ENCODE results near the gene CDKN2A. TPM values are rescaled to one million over a fixed set of nuclear protein-coding genes. Genes with fewer than 3 reads are reported as not detected.

CDKN2A gene
- total and polyA plus RNA-seq, 3 donors from 2014 or later, result 12.9 to 67.5 (median 20.4) TPM

- WGBS, 2 donors, result 83 to 89% methylated on average over 3 of the region's 3 CpGs
- Histone ChIP-seq H3K27ac (no peak overlapping the region), H3K4me1 (no peaks in the 10 kb centered on the region), H3K27me3 (no peaks in the 10 kb centered on the region), H3K9me3 (no peaks in the 10 kb centered on the region), H3K4me3 (no peak overlapping the region), H3K36me3 (ENCODE audit: low read depth, missing control alignments) (no peaks in the 10 kb centered on the region)
- TF ChIP-seq, protein P1, sequence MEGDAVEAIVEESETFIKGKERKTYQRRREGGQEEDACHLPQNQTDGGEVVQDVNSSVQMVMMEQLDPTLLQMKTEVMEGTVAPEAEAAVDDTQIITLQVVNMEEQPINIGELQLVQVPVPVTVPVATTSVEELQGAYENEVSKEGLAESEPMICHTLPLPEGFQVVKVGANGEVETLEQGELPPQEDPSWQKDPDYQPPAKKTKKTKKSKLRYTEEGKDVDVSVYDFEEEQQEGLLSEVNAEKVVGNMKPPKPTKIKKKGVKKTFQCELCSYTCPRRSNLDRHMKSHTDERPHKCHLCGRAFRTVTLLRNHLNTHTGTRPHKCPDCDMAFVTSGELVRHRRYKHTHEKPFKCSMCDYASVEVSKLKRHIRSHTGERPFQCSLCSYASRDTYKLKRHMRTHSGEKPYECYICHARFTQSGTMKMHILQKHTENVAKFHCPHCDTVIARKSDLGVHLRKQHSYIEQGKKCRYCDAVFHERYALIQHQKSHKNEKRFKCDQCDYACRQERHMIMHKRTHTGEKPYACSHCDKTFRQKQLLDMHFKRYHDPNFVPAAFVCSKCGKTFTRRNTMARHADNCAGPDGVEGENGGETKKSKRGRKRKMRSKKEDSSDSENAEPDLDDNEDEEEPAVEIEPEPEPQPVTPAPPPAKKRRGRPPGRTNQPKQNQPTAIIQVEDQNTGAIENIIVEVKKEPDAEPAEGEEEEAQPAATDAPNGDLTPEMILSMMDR (IDR thresholded peaks at IDR 0.05), result no peak
- no peak for TF ChIP-seq POLR2A (IDR thresholded peaks at IDR 0.05)
- no peak for DNase-seq
- intact Hi-C loops (cut with DNase I; ENCODE audit: low total_unique reads), result no loop called here
Measured at GRCh38 chr9:22039258-22039657, 45.1 kb upstream of the CDKN2A start.

GRCh38 chr9:22037954-22038690 is 43.9 kb upstream of the CDKN2A start:
- DNase-seq, result no peak
- no peak overlapping the region for H3K4me3 ChIP-seq
- H3K4me1 ChIP-seq, result no peaks in the 10 kb centered on the region

DNA sequence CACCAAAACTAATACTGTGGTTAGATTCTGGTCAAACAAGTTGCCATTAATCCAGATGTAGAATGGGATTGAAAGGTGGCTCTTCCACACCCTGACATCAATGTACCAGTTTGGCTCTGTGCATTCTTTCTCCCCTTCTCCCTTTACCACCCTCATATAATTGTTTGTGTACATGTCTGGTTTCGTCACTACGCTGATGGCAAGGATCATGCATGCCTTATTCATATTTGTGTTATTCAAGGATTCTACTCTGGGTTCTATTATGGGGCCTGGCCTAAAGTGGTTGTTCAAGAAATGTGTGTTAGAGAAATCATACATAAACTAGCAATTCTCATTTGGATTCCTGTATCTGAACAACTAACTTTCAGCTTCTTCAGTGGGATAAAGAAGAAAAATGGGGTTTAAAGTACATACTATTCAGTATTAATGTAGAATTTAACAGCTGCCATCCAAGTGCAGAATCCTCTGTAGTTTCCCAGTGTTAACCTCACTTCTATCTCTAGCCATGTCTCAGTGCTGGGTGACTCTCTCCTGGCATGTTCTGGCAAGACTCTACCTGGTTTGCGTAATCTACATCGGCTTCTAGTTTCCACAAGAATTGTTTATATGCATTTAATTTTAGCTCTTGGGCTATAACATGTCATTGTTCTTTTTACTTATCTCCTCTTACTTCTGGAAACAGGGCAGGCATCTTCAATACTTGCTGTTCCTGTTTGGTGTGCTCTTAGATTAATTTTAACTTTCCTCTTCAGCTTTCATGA is 42.9 kb upstream of the CDKN2A start:
- Histone ChIP-seq H3K4me1 (no peaks in the 10 kb centered on the region), H3K36me3 (ENCODE audit: low read depth, missing control alignments) (no peaks in the 10 kb centered on the region), H3K27ac (no peak overlapping the region), H3K9me3 (no peaks in the 10 kb centered on the region), H3K27me3 (no peaks in the 10 kb centered on the region), H3K4me3 (no peak overlapping the region)
- no peak for DNase-seq
- TF ChIP-seq POLR2A (IDR thresholded peaks at IDR 0.05), result no peak
- TF ChIP-seq, protein P1 (IDR thresholded peaks at IDR 0.05), result no peak
- WGBS, 2 donors, result 88 to 95% methylated on average over 4 of the region's 4 CpGs
- intact Hi-C loops (cut with DNase I; ENCODE audit: low total_unique reads), result no loop called here

More at GRCh38 chr9:22037954-22038690, 43.9 kb upstream of the CDKN2A start:
- intact Hi-C loops (cut with DNase I; ENCODE audit: low total_unique reads), result no loop called here
- H3K9me3 ChIP-seq, result no peaks in the 10 kb centered on the region
- 37 to 53% methylated on average over 2 of the region's 2 CpGs for WGBS, 2 donors
- TF ChIP-seq POLR2A (IDR thresholded peaks at IDR 0.05), result no peak
- TF ChIP-seq, protein P1 (IDR thresholded peaks at IDR 0.05), result peak in 2 of 3 experiments; percentile 19 to 59
- H3K27ac ChIP-seq, result no peak overlapping the region
- H3K27me3 ChIP-seq, result no peaks in the 10 kb centered on the region
- no peaks in the 10 kb centered on the region for H3K36me3 ChIP-seq (ENCODE audit: low read depth, missing control alignments)

DNA sequence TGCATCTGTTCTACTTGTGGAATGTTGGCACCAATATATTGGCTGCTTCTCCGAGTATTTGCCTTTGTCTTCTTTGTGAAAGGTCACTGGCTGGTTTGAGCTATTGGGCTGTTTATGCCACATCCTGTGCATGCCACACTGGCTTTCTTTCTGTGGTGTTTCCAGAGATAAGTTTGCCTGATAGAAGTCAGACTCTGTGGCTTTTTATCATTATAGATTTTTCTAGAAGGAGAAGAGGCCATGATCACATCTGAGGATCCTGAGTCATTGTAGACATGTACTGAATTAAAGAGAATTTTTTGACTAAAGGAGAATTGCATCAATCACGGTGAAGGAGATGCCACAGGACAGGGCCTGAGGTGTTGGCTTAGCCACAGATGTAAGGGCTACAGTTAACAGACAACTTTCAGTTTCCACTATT is 41.4 kb upstream of the CDKN2A start:
- Histone ChIP-seq H3K4me3 (no peak overlapping the region), H3K4me1 (no peaks in the 10 kb centered on the region), H3K36me3 (ENCODE audit: low read depth, missing control alignments) (no peaks in the 10 kb centered on the region), H3K9me3 (no peaks in the 10 kb centered on the region), H3K27me3 (no peaks in the 10 kb centered on the region), H3K27ac (no peak overlapping the region)
- no peak for DNase-seq
- no peak for TF ChIP-seq POLR2A (IDR thresholded peaks at IDR 0.05)
- TF ChIP-seq, protein P1 (IDR thresholded peaks at IDR 0.05), result no peak
- 85 to 97% methylated on average over 2 of the region's 2 CpGs for WGBS, 2 donors
- intact Hi-C loops (cut with DNase I; ENCODE audit: low total_unique reads), result no loop called here
